ENCODE measurements around the gene UVRAG.

DNA sequence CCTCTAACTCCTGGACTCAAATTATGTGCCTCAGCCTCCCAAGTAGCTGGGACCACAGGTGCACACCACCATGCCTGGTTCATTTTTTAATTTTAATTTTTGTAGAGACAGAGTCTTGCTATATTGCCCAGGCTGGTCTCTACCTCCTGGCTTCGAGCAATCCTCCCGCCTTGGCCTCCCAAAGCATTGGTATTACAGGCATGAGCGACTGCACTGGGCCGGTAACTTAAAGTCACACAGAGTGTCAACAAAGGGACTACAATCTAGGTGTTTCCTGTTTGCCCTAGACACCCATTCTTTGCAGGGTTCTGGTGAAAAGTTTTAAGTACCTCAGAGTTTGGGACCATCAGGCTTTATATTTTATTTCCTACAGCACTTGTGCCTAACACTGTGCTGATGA lies 8.4 kb downstream of the UVRAG start:
- TF ChIP-seq, protein P1, sequence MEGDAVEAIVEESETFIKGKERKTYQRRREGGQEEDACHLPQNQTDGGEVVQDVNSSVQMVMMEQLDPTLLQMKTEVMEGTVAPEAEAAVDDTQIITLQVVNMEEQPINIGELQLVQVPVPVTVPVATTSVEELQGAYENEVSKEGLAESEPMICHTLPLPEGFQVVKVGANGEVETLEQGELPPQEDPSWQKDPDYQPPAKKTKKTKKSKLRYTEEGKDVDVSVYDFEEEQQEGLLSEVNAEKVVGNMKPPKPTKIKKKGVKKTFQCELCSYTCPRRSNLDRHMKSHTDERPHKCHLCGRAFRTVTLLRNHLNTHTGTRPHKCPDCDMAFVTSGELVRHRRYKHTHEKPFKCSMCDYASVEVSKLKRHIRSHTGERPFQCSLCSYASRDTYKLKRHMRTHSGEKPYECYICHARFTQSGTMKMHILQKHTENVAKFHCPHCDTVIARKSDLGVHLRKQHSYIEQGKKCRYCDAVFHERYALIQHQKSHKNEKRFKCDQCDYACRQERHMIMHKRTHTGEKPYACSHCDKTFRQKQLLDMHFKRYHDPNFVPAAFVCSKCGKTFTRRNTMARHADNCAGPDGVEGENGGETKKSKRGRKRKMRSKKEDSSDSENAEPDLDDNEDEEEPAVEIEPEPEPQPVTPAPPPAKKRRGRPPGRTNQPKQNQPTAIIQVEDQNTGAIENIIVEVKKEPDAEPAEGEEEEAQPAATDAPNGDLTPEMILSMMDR (IDR thresholded peaks at IDR 0.05 in 8 of 11, conservative IDR thresholded peaks at IDR 0.05 in 3 of 11) = no peak
- no peak for TF ChIP-seq POLR2A (IDR thresholded peaks at IDR 0.05)

Measured in spleen (tissue), 7 donors.